A673 (cell line): ENCODE results near the gene HLA-F. TPM values are rescaled to one million over a fixed set of nuclear protein-coding genes. Genes with fewer than 3 reads are reported as not detected.

Experiments
- BruUV-seq: library from RNA; stranded (reverse); fragments of 400-500 nt; replicated peaks from 2 replicates; lab custom pipeline; 2021; lab: Mats Ljungman, UMichigan
- CTCF ChIA-PET: fragments of 300-600 bp; sonication (Branson Sonifier 250); formaldehyde crosslinking; loops from one replicate; lab custom pipeline; 2022; ENCODE audit warnings: antibody characterized with exemption; lab: Charles Lee
- POLR2A ChIA-PET: fragments of 300-600 bp; sonication (Branson Sonifier 250); formaldehyde crosslinking; loops from one replicate; lab custom pipeline; 2022; ENCODE audit warnings: antibody characterized with exemption; ENCODE audit not compliant: low non-redundant PET; lab: Charles Lee
- DNase-seq: peaks from one replicate; pipeline ENCODE4 v3.0.0-alpha.2; 2015; ENCODE audit warnings: low spot score
- H3K27ac ChIP-seq: fragments of 200-600 bp; sonication (generic); 2 replicates; pipeline ENCODE4 v1.5.1; 2016; ENCODE audit warnings: mixed run types, low read depth, mild to moderate bottlenecking, mixed read lengths, antibody characterized with exemption, low read length; ENCODE audit not compliant: poor library complexity, severe bottlenecking
- H3K27me3 ChIP-seq: fragments of 200-600 bp; sonication (generic); replicated peaks from 2 replicates; pipeline ENCODE4 v1.6.1; 2017; ENCODE audit warnings: mixed run types, low read depth, mild to moderate bottlenecking, mixed read lengths, antibody characterized with exemption, low read length; ENCODE audit not compliant: insufficient read depth, poor library complexity
- H3K36me3 ChIP-seq: fragments of 200-600 bp; sonication (generic); 2 replicates; pipeline ENCODE4 v1.6.1; 2016; ENCODE audit warnings: mixed run types, mild to moderate bottlenecking, mixed read lengths, antibody characterized with exemption, low read length; ENCODE audit not compliant: insufficient read depth, poor library complexity, severe bottlenecking
- H3K4me1 ChIP-seq: fragments of 200-600 bp; sonication (generic); 2 replicates; pipeline ENCODE4 v1.6.1; 2017; ENCODE audit warnings: mixed run types, mild to moderate bottlenecking, mixed read lengths, antibody characterized with exemption, low read length; ENCODE audit not compliant: insufficient read depth, poor library complexity, severe bottlenecking
- H3K4me3 ChIP-seq: fragments of 200-600 bp; sonication (generic); 2 replicates; pipeline ENCODE4 v1.5.1; 2016; ENCODE audit warnings: low read depth, mixed run types, mild to moderate bottlenecking, mixed read lengths, low read length; ENCODE audit not compliant: poor library complexity, severe bottlenecking
- H3K9me3 ChIP-seq: fragments of 200-600 bp; sonication (generic); 2 replicates; pipeline ENCODE4 v1.6.1; 2016; ENCODE audit warnings: mixed run types, low read depth, mild to moderate bottlenecking, mixed read lengths, antibody characterized with exemption, low read length; ENCODE audit not compliant: poor library complexity, severe bottlenecking
- CTCF ChIP-seq: fragments of 300-800, 200-600 bp; sonication (generic); conservative IDR thresholded peaks from 2 replicates; pipeline ENCODE4 v1.5.1; 2017; ENCODE audit warnings: low read depth, mild to moderate bottlenecking, antibody characterized with exemption, low read length, moderate library complexity, mixed read lengths
- EZH2 ChIP-seq: fragments of 200-600 bp; sonication (generic); IDR thresholded peaks from 2 replicates; pipeline ENCODE4 v1.6.1; 2017; ENCODE audit warnings: borderline replicate concordance, low read depth, mild to moderate bottlenecking, mixed read lengths, antibody characterized with exemption, low read length; ENCODE audit not compliant: poor library complexity, severe bottlenecking
- intact Hi-C: fragments of 100-400 bp; cut with micrococcal nuclease; formaldehyde crosslinking; loops from one replicate; pipeline ENCODE4 v1.10.0; 2022; ENCODE audit not compliant: unreplicated experiment
- total RNA-seq: library from RNA; stranded (reverse); gene quantifications from 2 replicates; pipeline ENCODE4 v1.2.3, GENCODE V29; 2021

The HLA-F gene
- total RNA-seq, 1 experiment from 2014 or later = not detected

GRCh38 chr6:29685718-29686326, 37.4 kb upstream of the HLA-F start:
- no peaks in the 10 kb centered on the region for H3K27me3 ChIP-seq
- ChIA-PET CTCF (no interaction called here), POLR2A (no interaction called here)
- H3K27ac ChIP-seq = no peak overlapping the region
- no peak for DNase-seq
- H3K4me1 ChIP-seq = no peaks in the 10 kb centered on the region
- no peaks in the 10 kb centered on the region for H3K9me3 ChIP-seq
- H3K4me3 ChIP-seq = no peak overlapping the region
- no TSS peak for BruUV-seq
- no peaks in the 10 kb centered on the region for H3K36me3 ChIP-seq
- intact Hi-C loops = no loop called here
- TF ChIP-seq EZH2 = no peak
- no peak for TF ChIP-seq CTCF

GRCh38 chr6:29694637-29695036, 28.6 kb upstream of the HLA-F start:
- no peak for TF ChIP-seq CTCF
- Histone ChIP-seq H3K4me1 (no peaks in the 10 kb centered on the region), H3K27me3 (no peaks in the 10 kb centered on the region), H3K36me3 (no peaks in the 10 kb centered on the region), H3K4me3 (no peak overlapping the region), H3K27ac (no peak overlapping the region), H3K9me3 (peaks cover 4% of the 10 kb centered on the region)
- ChIA-PET POLR2A (no interaction called here), CTCF (no interaction called here)
- intact Hi-C loops = no loop called here
- no peak for DNase-seq
- no TSS peak for BruUV-seq

GRCh38 chr6:29696147-29697125, 26.8 kb upstream of the HLA-F start:
- intact Hi-C loops = loop anchor here (2.0 kb wide), 1 partner anchor 48 kb away; no protein-coding TSS in a partner anchor
- H3K36me3 ChIP-seq = no peaks in the 10 kb centered on the region
- ChIA-PET CTCF (interaction anchor here (0.7 to 1.9 kb wide), 3 partner anchors 46 to 50 kb away, joined by 3 to 12 read pairs (median 6); no protein-coding TSS in a partner anchor), POLR2A (interaction anchor here (0.7 kb wide), 1 partner anchor 68 kb away, joined by 4 read pairs; no protein-coding TSS in a partner anchor)
- H3K9me3 ChIP-seq = peaks cover 4% of the 10 kb centered on the region
- no peak overlapping the region for H3K27ac ChIP-seq
- BruUV-seq = no TSS peak
- no peaks in the 10 kb centered on the region for H3K4me1 ChIP-seq
- H3K4me3 ChIP-seq = no peak overlapping the region
- H3K27me3 ChIP-seq = no peaks in the 10 kb centered on the region
- DNase-seq = peak; percentile 48
- TF ChIP-seq CTCF (peak; percentile 66), EZH2 (no peak)
